ENCODE results near the gene LPP.

GRCh38 chr3:188706176-188706575 is 552.2 kb downstream of the LPP start:
- TF ChIP-seq CTCF (IDR thresholded peaks at IDR 0.05; ENCODE audit: insufficient read depth, low read length, poor library complexity, severe bottlenecking) (no peak), EZH2phosphoT487 (conservative IDR thresholded peaks at IDR 0.05; ENCODE audit: low read length) (no peak)

All from SU-DHL-6 (cell line).